ENCODE measurements around the gene SRPK2. TPM values are rescaled to one million over a fixed set of nuclear protein-coding genes. Genes with fewer than 3 reads are reported as not detected.

The SRPK2 gene
- polyA plus RNA-seq, 1 of the 3 experiments (the other 2 are of a cell fraction), result 15.4 TPM

DNA sequence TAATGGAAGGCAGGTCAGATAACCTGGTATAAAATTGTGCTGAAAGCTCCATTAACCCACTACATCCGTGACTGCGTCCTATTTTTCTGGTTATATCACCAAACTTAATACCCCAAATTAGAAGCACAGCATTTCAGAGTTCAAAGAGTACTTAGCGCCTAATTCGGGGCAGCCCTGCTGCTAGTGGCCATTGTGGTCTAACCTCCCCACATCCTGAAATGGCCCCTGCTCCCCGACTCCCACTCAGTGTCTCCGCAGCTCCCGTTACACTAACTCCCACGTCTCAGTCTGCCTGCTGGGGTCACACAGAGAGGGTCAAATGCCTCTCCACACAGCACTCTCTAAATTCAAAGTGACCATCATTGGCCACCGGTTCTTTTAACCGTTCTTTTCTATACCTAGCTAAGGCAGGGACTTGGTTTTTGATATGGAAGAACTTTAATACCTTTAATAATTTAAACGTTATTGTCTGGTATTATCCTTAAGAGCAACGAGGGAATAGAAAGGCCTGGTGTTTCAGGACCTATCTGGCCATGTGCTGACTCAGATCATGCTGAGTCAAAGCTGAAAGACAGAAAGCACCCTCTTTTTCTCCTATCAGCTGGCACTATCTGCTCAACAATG is 257.6 kb downstream of the SRPK2 start:
- peaks cover 43% of the 10 kb centered on the region for H3K79me2 ChIP-seq (ENCODE audit: insufficient read depth)
- no peak overlapping the region for H3K27ac ChIP-seq (ENCODE audit: low read depth in 2 of 2, low read length in 1 of 2)
- no peaks in the 10 kb centered on the region for H3F3A ChIP-seq (replicated peaks; ENCODE audit: insufficient read depth)
- no peaks in the 10 kb centered on the region for H3K9me3 ChIP-seq
- H3K4me2 ChIP-seq, result no peak overlapping the region
- no peaks in the 10 kb centered on the region for H3K9me2 ChIP-seq
- no peak overlapping the region for H3K9ac ChIP-seq
- ChIA-PET CTCF (interaction anchor here (1.9 to 2.4 kb wide), 2 partner anchors 9 to 150 kb away, joined by 4 to 9 read pairs; no protein-coding TSS in a partner anchor), POLR2A (interaction anchor here (1.1 kb wide), 1 partner anchor 80 kb away, joined by 3 read pairs; no protein-coding TSS in a partner anchor)
- 91% methylated on average over 12 of the region's 12 CpGs for WGBS (ENCODE audit: low lambda C conversion rate)
- no peaks in the 10 kb centered on the region for H3K27me3 ChIP-seq (ENCODE audit: insufficient read depth)
- no peak overlapping the region for H3K4me3 ChIP-seq (ENCODE audit: low read depth in 2 of 2, low read length in 1 of 2)
- H3K36me3 ChIP-seq (replicated peaks in 1 of 2; ENCODE audit: control insufficient read depth in 1 of 2, insufficient read depth in 2 of 2, low read length in 1 of 2), result peaks cover 20 to 31% of the 10 kb centered on the region in 2 experiments
- H3K4me1 ChIP-seq (ENCODE audit: control insufficient read depth in 1 of 2, insufficient read depth in 2 of 2, low read depth in 1 of 2, low read length in 1 of 2), result peaks cover 0 to 10% of the 10 kb centered on the region in 2 experiments; a peak in 1 of 4 replicates
- peaks cover 21% of the 10 kb centered on the region; the same call in 1 of the 2 replicates for H4K20me1 ChIP-seq (ENCODE audit: insufficient read depth)
- DNase-seq, result no peak
- no peak overlapping the region for H2AFZ ChIP-seq (ENCODE audit: low read depth)
- TF ChIP-seq, protein P1, sequence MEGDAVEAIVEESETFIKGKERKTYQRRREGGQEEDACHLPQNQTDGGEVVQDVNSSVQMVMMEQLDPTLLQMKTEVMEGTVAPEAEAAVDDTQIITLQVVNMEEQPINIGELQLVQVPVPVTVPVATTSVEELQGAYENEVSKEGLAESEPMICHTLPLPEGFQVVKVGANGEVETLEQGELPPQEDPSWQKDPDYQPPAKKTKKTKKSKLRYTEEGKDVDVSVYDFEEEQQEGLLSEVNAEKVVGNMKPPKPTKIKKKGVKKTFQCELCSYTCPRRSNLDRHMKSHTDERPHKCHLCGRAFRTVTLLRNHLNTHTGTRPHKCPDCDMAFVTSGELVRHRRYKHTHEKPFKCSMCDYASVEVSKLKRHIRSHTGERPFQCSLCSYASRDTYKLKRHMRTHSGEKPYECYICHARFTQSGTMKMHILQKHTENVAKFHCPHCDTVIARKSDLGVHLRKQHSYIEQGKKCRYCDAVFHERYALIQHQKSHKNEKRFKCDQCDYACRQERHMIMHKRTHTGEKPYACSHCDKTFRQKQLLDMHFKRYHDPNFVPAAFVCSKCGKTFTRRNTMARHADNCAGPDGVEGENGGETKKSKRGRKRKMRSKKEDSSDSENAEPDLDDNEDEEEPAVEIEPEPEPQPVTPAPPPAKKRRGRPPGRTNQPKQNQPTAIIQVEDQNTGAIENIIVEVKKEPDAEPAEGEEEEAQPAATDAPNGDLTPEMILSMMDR (IDR thresholded peaks at IDR 0.05), result no peak
- TF ChIP-seq FOSL2 (IDR thresholded peaks at IDR 0.05; ENCODE audit: borderline replicate concordance, low read depth), result 0 out of 2 replicates have a peak, but pooled peaks have one; percentile 11

- ChIA-PET CTCF (interaction anchor here (0.9 to 2.4 kb wide), 3 partner anchors 10 to 900 kb away, joined by 3 to 9 read pairs (median 4); no protein-coding TSS in a partner anchor), POLR2A (interaction anchor here (1.1 kb wide), 1 partner anchor 79 kb away, joined by 3 read pairs; no protein-coding TSS in a partner anchor)
- no peak overlapping the region for H3K4me3 ChIP-seq (ENCODE audit: low read depth in 2 of 2, low read length in 1 of 2)
- H3K4me2 ChIP-seq, result no peak overlapping the region
- H4K20me1 ChIP-seq (ENCODE audit: insufficient read depth), result peaks cover 16% of the 10 kb centered on the region; the same call in 1 of the 2 replicates
- H3K9ac ChIP-seq, result no peak overlapping the region
- no peak for DNase-seq
- peaks cover 0 to 10% of the 10 kb centered on the region in 2 experiments; a peak in 1 of 4 replicates for H3K4me1 ChIP-seq (ENCODE audit: control insufficient read depth in 1 of 2, insufficient read depth in 2 of 2, low read depth in 1 of 2, low read length in 1 of 2)
- peaks cover 37% of the 10 kb centered on the region for H3K79me2 ChIP-seq (ENCODE audit: insufficient read depth)
- H3K9me2 ChIP-seq, result no peaks in the 10 kb centered on the region
- no peaks in the 10 kb centered on the region for H3K9me3 ChIP-seq
- H3F3A ChIP-seq (replicated peaks; ENCODE audit: insufficient read depth), result no peaks in the 10 kb centered on the region
- TF ChIP-seq SIN3A (IDR thresholded peaks at IDR 0.05; ENCODE audit: borderline replicate concordance, low read depth, low read length) (no peak), POLR2AphosphoS5 (IDR thresholded peaks at IDR 0.05; ENCODE audit: low read depth, low read length) (no peak), CHD2 (IDR thresholded peaks at IDR 0.05; ENCODE audit: low read length, partially characterized antibody) (no peak), EP300 (IDR thresholded peaks at IDR 0.05; ENCODE audit: borderline replicate concordance in 1 of 2, low read depth in 1 of 2, low read length in 1 of 2) (no peak), GABPA (IDR thresholded peaks at IDR 0.05; ENCODE audit: low read depth) (no peak), GATA2 (CRISPR knock-in tag; IDR thresholded peaks at IDR 0.05) (no peak), SMC3 (IDR thresholded peaks at IDR 0.05; ENCODE audit: low read depth, low read length) (no peak), RAD21 (IDR thresholded peaks at IDR 0.05; ENCODE audit: low read length) (no peak), FOSL2 (IDR thresholded peaks at IDR 0.05; ENCODE audit: borderline replicate concordance, low read depth) (no peak)
- WGBS (ENCODE audit: low lambda C conversion rate), result 98% methylated on average over 2 of the region's 2 CpGs
- no peaks in the 10 kb centered on the region for H3K27me3 ChIP-seq (ENCODE audit: insufficient read depth)
- H3K36me3 ChIP-seq (replicated peaks in 1 of 2; ENCODE audit: control insufficient read depth in 1 of 2, insufficient read depth in 2 of 2, low read length in 1 of 2), result peaks cover 17 to 37% of the 10 kb centered on the region in 2 experiments
- H3K27ac ChIP-seq (ENCODE audit: low read depth in 2 of 2, low read length in 1 of 2), result no peak overlapping the region
- no peak overlapping the region for H2AFZ ChIP-seq (ENCODE audit: low read depth)
These were observed 258.1 kb downstream of the SRPK2 start for GRCh38 chr7:105130580-105130979.

Measured in SK-N-SH (cell line).